Colonic mucosa (tissue), 4 donors: ENCODE data around the gene ZNF266. TPM values are rescaled to one million over a fixed set of nuclear protein-coding genes. Genes with fewer than 3 reads are reported as not detected.
A peak's percentile ranks its signal among the peaks of the same experiment; 100 is the strongest.

Experiments used
- DNase-seq: peaks from one replicate; pipeline ENCODE4 v3.0.0-alpha.2; 2020
- H3K27ac ChIP-seq: fragments of 200-600 bp; one replicate; pipeline ENCODE4 v1.8.0; 2021
- H3K27me3 ChIP-seq: fragments of 200-600 bp; one replicate; pipeline ENCODE4 v1.8.0; 2021
- H3K36me3 ChIP-seq: fragments of 200-600 bp; one replicate; pipeline ENCODE4 v1.8.0; 2021
- H3K4me1 ChIP-seq: fragments of 200-600 bp; one replicate; pipeline ENCODE4 v1.8.0; 2021; ENCODE audit warnings: mild to moderate bottlenecking
- H3K4me3 ChIP-seq: fragments of 200-600 bp; one replicate; pipeline ENCODE4 v1.8.0; 2021
- H3K9ac ChIP-seq, 2 donors: one replicate each; pipeline ENCODE4 v1.7.0; 2013; ENCODE audit warnings: control low read depth in 2 of 2, low read depth in 2 of 2, low read length in 2 of 2
- H3K9me3 ChIP-seq: fragments of 200-600 bp; one replicate; pipeline ENCODE4 v1.8.0; 2021
- CTCF ChIP-seq: fragments of 200-600 bp; IDR thresholded peaks from one replicate; pipeline ENCODE4 v1.8.0; 2022; ENCODE audit warnings: antibody characterized with exemption, mild to moderate bottlenecking
- intact Hi-C: fragments of 100-400 bp; cut with DNase I; formaldehyde crosslinking; loops from one replicate; pipeline ENCODE4 v1.14.1; 2022
- total RNA-seq, 2 donors: library from RNA; stranded (reverse); fragmentation: NEBNext Ultra II Directional in 1 of 2; extraction: Animal tissue kit (Norgen Biotek cat#: 25700) in 1 of 2; gene quantifications; one replicate each; pipeline ENCODE4 v1.2.1, GENCODE V29; 2021
- donor health status: healthy.
- donor health status: DM: no; HTN: no; CAD: no.
- donor health status: DM: no; HTN: no; CAD: no.

ZNF266 gene
- 10 to 100 TPM; 12.5 to 17.1 TPM for total RNA-seq

GRCh38 chr19:9435279-9436268 lies at the start of gene ZNF266:
Gene ZNF266, minus strand, starts transcription at chr19:9435573. Its CDS starts 15,484 bp downstream, at chr19:9420089.
- H3K4me3 ChIP-seq, result peak within 1 kb of the TSS; percentile 67
- no peaks in the 10 kb centered on the region for H3K9me3 ChIP-seq
- no peaks in the 10 kb centered on the region for H3K4me1 ChIP-seq
- no peaks in the 10 kb centered on the region for H3K36me3 ChIP-seq
- DNase-seq, result peak; percentile 91
- TF ChIP-seq CTCF, result peak; percentile 70
- H3K9ac ChIP-seq, result peak within 1 kb of the TSS; percentile 76 to 81
- H3K27me3 ChIP-seq, result no peaks in the 10 kb centered on the region
- intact Hi-C loops, result loop anchor here (10.0 kb wide), 1 partner anchor 111 kb away; the partner anchor contains the start of gene ZNF559
- H3K27ac ChIP-seq, result peak within 1 kb of the TSS; percentile 65

GRCh38 chr19:9485140-9485539 lies 49.8 kb upstream of the ZNF266 start:
- no peak for TF ChIP-seq CTCF
- no peak for DNase-seq
- Histone ChIP-seq H3K9me3 (no peaks in the 10 kb centered on the region), H3K4me1 (no peaks in the 10 kb centered on the region), H3K36me3 (no peaks in the 10 kb centered on the region), H3K27me3 (no peaks in the 10 kb centered on the region), H3K27ac (no peak overlapping the region), H3K4me3 (no peak overlapping the region), H3K9ac (no peak overlapping the region)
- intact Hi-C loops, result no loop called here

- intact Hi-C loops, result no loop called here
- no peak overlapping the region for H3K27ac ChIP-seq
- no peak for TF ChIP-seq CTCF
- H3K9me3 ChIP-seq, result no peaks in the 10 kb centered on the region
- no peaks in the 10 kb centered on the region for H3K36me3 ChIP-seq
- no peaks in the 10 kb centered on the region for H3K27me3 ChIP-seq
- H3K4me1 ChIP-seq, result no peaks in the 10 kb centered on the region
- no peak overlapping the region for H3K9ac ChIP-seq
- DNase-seq, result no peak
- no peak overlapping the region for H3K4me3 ChIP-seq
Observed at GRCh38 chr19:9474975-9475374, 39.6 kb upstream of the ZNF266 start.

- Histone ChIP-seq H3K36me3 (no peaks in the 10 kb centered on the region), H3K9ac (no peak overlapping the region), H3K4me3 (no peak overlapping the region), H3K27ac (no peak overlapping the region), H3K9me3 (peaks cover 7% of the 10 kb centered on the region), H3K4me1 (no peaks in the 10 kb centered on the region), H3K27me3 (no peaks in the 10 kb centered on the region)
- intact Hi-C loops, result no loop called here
- TF ChIP-seq CTCF, result no peak
- DNase-seq, result no peak
Observed at GRCh38 chr19:9467161-9467560, 31.8 kb upstream of the ZNF266 start.

- Histone ChIP-seq H3K36me3 (no peaks in the 10 kb centered on the region), H3K27ac (no peak overlapping the region), H3K4me3 (no peak overlapping the region), H3K27me3 (no peaks in the 10 kb centered on the region), H3K9me3 (no peaks in the 10 kb centered on the region), H3K4me1 (no peaks in the 10 kb centered on the region), H3K9ac (no peak overlapping the region)
- DNase-seq, result no peak
- no peak for TF ChIP-seq CTCF
- intact Hi-C loops, result no loop called here
Observed at GRCh38 chr19:9461938-9462337, 26.6 kb upstream of the ZNF266 start.
